NCI-H524 (cell line): ENCODE results near the gene GNAI2.
"Not testable (repeated sequence)": the region's sequence is repeated elsewhere in the genome, so short reads cannot be mapped to it uniquely, and the experiment has no call there.

Experiments used
- DNase-seq, 2 experiments: peaks; one replicate each; lab custom pipeline; 2025; lab: John Stamatoyannopoulos, UW

The GNAI2 gene

DNA sequence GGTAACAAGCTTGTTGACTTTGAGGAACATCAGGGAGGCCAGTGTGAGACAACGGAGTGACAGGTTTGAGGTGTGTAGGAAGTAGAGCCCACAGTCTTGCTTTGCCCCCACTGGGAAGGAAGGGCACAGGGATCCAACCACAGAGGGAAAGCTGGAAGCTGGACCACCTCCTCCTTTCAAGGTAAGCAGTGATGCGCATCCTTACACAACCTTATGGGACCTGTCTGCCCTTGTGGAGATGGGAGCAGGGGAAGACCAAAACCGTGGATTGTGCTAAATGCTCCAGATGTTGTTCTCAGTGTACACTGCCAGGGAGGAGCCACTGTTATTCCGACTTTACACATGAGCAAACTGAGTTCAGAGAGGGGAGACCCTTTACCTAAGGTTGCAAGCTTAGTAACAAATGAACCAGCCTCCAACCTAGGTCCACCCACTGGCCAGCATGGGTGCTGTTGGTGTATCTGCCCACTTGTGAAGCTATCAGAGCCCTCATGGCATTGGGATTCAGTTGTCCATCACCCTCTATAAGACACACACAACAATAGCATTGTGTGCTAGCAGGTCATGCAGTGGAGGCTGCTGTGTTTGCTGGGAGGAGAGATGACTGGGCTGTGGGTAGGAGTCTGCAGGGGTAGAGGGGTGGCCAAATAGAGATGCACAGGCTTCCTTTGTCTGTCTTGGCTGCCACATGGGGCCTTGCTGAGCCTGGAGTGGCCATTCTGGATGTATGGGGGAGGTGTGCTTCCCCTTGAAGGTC is 42.3 kb downstream of the GNAI2 start:
- DNase-seq = no peak

DNA sequence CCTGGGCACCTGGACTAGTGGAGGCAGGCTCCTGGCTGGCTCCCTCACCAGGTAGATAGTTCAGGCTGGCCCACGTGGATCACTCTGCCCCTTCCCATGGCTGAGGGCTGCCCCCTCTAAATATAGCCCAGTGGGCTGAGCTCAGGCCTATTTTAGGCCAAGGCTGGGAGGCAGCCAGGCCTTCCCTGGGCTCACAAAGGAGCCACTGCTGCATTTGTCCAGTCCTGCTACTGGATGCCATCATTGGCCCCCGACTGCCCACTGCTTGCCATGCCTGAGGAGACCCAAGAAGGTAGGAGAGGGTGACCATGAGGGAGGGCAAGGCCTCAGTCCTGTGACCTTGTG is 42.8 kb downstream of the GNAI2 start, which contains the start of gene LSMEM2:
TSS of gene LSMEM2 (plus strand) at position 208 of the 345 bp plus-strand sequence. CDS start at position 235, 27 bp downstream.
- DNase-seq = no peak

DNA sequence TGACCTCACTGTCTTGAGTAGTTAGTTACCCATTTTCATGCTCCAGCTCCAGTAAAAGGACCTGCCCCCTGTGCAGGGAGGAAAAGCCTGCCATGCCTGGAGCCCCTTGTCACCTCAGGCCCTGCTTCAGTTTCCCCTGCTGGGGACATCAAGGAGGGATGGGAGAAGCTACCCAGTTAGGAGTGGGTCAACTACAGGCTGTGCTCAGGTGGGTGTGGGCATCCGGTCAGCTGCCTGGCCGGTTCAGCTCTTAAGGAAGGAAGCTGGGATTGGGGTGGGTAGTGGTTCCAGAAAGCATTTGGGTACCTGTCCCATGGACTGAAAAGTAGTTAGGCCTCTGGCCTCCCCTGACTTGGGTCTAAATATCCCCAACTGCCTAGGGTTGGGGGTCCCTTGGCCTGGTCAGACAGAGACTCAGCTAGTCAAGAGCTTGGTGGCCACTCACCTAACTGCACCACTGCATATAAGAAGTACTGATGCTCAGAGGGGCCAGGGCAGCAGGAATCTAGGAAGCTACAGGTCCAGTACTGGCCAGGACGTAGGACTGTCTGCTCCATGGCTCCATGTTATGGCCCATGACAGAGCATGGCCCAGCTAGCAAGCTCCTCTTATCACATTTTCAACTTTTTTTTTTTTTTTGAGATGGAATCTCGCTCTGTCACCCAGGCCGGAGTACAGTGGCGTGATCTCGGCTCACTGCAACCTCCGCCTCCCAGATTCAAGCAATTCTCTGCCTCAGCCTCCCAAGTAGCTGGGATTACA is 43.4 kb downstream of the GNAI2 start:
- DNase-seq = no peak

DNA sequence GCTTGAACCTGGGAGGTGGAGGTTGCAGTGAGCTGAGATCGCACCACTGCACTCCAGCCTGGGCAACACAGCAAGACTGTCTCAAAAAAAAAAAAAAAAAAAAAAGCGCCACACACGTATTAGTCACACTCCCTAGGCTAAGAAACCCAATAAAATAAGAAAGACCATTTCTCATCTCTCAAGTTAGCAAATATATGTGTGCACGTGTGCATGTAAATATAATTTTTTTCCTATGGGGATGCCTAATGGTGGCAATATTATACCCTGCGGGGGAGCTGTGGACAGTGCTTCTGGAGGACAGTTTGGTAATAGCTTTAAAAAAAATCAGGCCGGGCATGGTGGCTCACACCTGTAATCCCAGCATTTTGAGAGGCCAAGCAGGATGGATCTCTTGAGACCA is 48.1 kb downstream of the GNAI2 start:
- DNase-seq = not testable (repeated sequence)

DNA sequence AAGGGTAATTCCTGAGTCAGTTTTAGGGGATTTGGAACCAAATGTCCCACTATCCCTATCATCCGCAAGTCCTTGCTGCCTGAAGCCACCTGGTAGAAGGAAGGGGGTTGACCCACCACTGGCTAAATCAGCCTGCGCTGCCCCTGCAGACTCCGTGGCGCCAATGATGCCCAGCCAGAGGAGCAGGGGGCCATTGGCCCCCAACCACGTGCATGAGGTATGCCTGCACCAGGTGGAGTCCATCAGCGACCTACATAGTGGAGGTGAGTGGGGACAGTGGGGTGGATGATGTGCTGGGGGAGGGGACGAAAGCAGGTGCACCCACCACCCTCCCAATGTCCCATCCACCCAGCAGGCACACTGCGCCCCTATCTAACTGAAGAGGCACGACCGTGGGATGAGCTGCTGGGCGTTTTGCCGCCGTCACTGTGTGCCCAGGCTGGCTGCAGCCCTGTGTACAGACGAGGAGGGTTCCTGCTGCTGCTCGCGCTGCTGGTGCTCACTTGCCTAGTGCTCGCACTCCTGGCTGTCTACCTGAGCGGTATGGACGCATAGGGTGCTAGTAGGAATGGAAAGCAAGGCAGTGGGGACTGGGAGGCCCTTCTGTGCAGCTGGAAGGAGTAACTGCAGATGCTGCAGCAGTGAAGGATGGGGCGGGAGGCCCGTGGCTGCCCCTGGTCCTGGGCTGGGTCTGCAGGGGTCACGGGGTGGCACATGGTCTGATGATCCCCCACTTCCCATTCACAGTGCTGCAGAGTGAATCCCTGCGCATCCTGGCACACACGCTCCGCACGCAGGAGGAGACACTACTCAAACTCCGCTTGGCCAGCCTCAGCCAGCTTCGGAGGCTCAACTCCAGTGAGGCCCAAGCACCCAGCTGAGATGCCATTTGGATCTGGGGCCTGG is 50.6 kb downstream of the GNAI2 start:
- no peak for DNase-seq

DNA sequence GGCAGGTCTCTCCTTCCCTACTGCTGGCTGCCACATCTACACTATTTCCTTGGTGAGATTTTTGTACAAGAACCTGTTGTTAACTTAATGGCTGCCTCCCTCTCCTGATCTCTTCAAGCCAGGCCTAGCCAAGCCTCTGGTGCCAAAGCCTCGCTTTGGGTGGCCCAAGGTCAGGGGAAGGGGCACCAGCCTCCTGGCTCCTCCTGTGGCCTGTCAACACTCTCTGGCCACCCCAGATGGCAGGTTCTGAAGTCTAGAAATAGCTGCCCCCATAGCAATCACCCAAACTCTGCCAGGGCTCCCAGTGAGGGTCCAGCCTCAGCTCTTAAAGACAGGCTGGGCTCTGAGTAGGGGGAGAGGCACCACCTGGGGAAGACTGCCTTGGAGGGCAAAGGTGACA is 51.3 kb downstream of the GNAI2 start:
- no peak for DNase-seq

DNA sequence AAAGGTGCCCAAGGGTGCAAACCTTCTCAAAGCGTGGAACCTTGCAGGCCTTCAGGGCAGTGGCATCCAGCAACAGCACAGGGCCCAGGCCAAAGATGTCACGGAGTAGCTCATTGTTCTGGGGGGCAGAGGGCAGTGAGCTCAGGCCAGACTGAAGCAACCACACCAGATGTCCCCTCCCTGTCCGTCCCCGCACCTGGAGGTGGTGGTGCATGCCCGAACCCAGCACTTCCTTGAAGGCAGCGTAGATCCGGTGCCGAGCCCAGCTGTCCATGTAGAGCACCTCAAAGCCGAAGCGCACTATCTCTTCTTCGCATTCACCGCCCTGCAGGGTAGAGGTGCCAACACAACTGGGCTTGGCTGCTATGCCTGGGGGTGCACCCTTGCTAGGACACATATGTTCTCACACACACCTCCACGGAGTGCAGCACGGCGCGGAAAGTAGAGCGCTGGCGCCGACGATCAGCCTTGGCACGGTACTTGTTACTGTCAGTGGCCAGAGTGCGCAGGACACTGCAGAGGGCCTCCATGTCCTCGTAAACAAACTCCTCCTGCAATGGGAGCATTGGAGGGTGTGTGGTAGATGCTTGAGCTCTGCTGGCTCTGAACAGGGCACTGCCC is 52.5 kb downstream of the GNAI2 start:
- DNase-seq = no peak

DNA sequence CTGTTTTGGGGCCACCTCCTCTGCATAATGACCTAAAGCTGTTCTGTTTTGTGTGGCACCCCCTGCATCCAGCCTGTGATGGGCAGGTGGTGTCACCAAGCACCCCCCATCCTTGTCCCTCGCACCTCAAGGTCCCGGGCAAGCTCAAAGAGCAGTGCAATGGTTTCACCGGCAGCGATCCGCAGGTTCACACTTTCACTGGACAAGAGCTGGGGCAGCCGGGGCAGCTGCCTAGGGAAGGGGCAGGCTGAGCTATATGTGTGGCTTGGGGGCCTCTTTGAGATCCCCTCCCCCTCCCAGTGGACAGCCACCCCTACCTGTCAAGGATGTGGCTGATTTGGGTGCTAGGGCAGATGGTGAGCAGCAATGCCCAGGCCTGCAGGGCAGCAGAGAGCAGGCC is 53.1 kb downstream of the GNAI2 start:
- DNase-seq = no peak

DNA sequence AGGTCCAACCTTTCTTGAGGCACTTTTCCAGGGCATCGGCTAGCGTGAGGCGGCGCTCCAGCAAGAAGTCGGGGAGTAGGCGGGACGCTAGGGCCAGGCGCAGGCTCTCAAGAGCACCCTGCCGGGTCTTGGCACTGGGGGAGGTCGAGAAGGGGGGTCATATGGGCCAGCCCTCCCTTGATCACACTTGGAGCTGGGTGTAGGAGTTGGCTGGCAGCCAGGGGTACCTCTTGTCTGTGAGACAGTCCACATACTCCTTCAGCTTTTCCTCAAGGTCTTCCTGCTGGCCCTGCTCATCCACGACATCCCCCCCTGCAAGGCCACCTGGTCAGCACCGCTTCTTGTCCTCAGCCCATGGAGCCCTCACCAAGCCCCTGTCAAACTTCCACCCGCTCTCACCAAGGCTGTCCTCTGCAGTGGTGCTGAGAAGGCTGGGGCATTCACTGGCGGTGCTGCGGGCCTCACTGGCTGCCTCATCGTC is 54.2 kb downstream of the GNAI2 start:
- no peak for DNase-seq

DNA sequence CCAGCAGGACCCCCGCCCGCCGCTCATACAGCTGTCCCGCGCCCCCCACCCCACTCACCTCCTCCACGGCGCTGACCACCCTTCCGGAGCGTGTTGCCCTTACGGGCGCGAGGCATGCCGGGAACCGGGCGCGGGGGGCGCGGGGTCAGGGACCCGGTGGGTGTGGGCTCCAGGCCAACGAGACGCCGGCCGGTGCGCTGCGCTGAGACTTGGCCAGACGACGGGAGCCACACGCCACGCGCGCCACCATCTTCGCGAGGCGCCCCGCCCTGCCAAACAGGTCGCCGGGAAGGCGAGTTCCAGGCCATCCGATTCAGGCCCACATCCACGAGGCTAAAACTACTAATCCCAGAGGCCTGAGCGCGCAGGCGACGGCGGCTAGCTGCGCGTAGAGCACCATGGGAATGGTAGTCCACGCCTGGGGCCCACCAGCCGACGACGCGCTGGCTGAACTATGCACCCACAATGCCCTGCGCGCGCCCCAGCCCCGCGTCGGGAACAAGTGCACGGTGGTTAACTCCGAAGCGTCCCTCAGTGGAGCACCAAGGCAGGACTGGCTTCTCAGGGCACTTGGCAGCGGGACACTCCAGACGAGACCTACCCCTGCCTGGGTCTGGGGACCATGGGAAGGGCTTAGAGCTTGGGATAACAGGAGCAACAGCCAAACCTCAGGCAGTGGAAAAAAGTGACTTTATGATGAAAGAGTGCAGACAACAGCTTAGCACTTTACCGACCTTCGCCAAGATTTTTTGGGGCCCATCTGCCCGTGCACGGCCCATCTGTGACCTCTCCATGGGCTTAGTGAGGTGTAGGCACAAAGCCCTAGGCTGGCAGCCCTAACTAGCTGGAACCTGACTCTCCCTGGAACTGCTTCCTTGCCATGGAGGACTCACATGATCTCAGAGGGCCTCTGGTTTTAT is 56.4 kb downstream of the GNAI2 start, which contains the start of gene IFRD2:
TSS of gene IFRD2 (minus strand) at position 271 of the 920 bp plus-strand sequence. CDS start at position 116, 155 bp downstream.
- peak; percentile 93 to 97 for DNase-seq

DNA sequence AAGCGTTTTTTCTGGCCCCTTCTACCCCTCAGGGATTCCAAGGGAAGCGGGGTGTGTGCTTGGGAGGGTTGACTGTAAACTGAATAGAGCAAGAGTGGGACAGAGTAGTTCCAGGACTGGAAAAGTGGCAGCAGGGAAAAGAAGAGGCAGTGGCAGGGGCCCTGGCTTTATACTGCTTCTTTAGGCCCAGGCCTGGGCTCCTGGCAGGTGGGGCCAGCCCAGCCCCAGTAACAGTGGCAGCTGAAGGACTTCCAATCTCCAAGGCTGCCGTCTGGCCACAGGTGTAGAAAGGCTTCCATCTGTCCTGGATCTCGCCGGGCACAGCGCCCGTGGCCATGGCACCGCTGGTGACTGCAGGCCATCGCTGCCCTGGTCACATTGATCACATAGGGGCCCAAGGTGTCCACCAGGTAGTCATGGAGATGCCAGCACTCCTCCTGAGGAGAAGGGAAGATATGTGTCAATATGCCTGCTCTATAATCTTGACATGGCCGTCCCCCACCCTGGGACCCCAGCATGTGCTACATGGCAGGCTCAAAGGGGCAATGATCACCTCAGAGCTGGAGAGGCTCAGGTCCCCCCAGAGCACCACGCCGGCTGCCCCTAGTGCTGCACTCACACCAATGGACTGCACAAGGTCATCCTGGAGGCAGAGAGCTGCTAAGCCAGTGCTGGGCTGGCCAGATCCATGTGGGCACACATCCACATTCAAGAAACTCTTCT is 57.2 kb downstream of the GNAI2 start:
- no peak for DNase-seq

DNA sequence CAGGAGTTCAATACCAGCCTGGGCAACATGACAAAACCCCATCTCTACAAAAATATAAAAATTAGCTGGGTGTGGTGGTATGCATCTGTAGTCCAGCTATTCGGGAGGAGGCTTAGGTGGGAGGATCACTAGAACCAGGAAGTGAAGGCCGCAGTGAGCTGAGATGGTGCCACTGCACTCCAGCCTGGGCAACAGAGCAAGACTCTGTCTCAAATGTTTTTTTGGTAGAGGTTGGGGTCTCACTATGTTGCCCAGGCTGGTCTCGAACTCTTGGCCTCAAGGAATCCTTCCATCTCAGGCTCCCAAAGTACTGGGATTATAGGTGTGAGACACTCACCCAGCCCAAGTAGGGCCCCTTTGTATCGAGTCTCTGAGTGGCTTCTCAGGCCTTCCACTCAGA is 58.1 kb downstream of the GNAI2 start:
- no peak for DNase-seq

DNA sequence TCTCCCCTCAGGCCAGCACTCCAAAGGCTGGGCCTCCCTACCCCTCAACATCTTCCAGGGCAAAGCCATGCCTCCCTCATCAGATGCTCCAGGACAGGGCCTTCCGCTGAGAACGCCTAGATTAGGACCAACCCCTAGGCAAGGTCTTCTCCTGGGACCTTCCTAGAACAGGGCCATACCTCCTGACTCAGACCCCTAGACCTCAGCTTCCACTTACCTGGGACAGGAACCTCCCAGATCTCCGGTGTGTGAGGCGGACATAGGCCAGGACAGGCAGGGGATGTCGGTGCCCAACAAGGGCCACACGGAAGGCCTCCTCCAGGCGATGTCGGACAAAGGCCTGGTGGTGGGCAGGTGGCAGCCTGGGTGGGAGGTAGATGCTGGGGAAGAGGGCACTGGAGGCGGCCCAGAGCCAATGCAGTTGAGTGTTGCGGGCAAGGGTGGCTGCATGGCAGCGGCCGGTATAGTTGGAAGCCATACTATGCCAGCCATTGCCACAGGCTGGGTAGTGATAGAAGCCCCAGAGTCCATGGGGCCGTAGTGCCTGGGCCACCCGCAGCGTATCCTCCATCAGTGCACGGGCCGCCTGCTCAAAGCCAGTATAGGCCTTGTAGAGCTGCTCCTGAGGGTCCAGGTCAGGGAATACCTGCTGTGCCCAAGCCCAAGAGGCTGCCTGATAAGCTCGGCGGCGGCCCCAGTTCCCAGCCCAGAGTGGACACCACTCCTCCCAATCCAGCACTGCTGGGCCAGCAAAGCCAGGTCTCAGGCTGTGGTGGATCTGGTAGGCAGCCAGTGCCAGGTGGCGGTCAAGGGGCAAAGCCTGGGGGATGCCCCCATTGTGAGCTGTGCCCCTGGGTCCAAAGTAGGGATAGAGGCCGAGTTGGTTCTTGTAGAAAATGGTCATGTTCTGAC is 58.7 kb downstream of the GNAI2 start:
- DNase-seq = no peak

DNA sequence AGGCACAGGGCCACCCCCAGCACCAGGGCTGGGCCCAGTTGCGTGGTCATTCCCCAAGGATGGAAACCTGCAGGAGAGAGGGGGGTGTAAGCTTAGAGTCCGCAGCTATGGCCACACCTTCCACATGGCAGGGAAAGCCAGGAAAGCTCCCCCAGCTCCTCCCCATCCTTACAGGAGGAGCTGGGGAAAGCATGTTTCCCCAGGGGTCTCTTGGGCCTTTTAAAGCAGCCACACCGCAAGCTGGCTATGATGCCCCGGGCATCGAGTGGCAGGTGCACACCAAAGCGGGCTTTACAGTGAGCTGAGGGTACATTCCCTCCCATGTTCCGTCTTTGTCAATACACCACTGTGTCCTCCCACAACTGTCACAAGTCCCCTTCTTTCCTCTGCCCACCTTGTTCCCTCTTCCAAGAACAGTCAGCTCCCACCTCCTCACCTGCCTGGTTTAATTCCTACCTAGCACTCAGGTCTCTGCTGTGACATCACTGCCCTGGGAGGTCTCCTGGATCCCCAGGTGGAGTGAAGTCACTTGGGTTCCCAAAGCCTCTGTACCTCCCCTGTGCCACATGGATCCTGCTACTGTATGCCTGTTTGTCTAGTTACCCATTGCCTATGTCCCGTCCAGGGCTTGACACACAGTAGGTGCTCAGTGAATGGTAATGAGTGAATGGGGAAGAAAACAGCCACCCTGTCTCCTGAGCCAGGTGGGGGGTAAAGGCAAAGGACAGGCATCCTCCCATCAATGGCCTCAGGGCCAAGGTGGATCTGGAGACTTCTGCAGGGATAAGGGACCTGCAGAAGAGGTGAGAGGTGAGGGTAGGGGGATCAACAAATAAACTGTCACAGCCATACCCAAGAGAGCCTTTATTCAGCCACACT is 59.8 kb downstream of the GNAI2 start:
- no peak for DNase-seq

DNA sequence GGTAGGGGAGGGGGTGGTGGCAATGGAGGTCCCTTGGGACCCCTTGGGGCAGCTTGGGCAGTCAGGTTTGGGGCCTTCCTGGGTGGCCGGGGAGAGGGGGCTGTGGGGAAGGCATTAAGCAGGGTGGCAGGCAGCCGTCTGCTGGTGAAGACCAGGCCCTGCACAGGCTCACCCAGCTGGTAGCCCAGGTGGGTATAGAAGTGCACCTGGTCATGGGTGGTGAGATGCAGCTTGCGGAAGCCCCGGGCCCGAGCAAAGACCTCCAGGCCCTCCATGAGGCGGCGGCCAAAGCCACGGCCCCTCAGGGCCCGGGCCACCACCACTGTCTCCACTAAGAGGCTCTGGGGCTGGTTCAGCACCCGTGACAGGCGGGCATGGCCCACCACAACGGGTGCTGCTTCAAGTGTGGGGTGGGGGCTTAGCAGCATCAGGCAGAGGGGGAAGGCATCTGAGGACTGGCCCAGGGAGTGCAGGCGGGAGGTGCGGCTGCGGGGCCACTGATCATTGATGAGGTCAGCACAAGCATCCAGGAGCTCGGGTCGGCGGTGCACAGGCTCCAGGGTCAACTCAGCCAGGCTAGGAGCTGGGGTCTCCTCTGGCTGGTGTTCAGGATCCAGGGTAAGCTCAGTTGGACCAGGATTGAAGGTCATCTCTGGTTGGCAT is 60.8 kb downstream of the GNAI2 start:
- DNase-seq = no peak

DNA sequence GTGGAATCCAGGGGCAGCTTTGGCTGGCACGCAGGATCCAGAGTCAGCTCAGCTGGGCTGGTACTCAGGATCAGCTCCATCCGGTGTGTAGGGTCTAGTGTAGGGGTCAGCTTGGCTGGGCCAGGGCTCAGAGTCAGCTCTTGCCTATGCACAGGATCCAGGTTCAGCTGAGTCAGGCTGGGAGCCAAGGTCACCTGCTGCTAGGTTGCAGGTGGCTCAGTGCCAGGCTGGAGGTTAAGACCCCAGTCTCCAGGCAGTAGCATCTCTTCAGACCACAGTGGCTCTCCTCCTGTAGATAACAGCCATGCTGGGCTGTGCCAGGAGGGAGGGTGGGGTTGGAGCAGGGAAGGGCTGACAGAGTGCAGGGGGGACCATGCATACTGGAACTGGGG is 61.4 kb downstream of the GNAI2 start:
- DNase-seq = no peak
